Measurements from ENCODE around the gene TOMM6.
"Not testable (repeated sequence)": the region's sequence is repeated elsewhere in the genome, so short reads cannot be mapped to it uniquely, and the experiment has no call there.

The TOMM6 gene

GRCh38 chr6:41785689-41786450 lies 1.6 kb upstream of the TOMM6 start:
- no peak for DNase-seq

GRCh38 chr6:41786451-41787218 lies 859 bp upstream of the TOMM6 start:
- DNase-seq = peak; percentile 88

DNA sequence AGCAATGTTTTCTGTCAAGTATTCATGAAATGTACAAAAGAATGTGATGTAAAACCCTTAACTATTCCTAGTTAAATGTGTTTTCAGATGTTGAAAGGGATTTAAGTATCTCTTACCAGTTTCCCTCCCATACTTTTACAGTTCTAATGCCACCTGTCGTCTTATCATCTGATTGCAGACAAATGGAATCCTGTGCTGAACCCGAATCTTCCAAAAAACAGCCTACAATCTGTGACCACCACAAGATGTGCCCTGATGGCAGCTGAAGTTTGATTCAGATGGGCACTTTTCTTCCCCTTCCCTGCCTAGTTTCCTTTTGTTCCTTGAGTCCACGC lies 1.9 kb downstream of the TOMM6 start:
- DNase-seq = no peak

- DNase-seq = no peak
These were observed 2.6 kb downstream of the TOMM6 start for GRCh38 chr6:41790045-41790444.

DNA sequence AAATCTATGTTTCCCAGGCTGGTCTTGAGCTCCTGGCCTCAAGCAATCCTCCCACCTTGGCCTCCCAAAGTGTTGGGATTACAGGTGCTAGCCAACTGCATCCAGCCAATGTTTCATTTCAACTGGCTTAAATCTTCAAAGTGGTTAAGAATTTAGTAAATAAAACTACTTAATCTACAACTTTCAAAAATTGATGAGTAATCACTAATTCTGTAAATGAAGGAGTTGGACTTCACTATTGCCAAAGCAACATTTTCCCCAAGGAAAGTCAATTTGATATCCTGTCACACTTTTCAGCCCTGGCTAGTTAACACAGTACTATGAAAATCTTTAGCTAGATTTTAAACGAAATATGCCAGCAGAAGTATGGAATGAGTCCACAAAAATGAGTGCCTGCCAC lies 3.8 kb downstream of the TOMM6 start:
- DNase-seq = no peak

DNA sequence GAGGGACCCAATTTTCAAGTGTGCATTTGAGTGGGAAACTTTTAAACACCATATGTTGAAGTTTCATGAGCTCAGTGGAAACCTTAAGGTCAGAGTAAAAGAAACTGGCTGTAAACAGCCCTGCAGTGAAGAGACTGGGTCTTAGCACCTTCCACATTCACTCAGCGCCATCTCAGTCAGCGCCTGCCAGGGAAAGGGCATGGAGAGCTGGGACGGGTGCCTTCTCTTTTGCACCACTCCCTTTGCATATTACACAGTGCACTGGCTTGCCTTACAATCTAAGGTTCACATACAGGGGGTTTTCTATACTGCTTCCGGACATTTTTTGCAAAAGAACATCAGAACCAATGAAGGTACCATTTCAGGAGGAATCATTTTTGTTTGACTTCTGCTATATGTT lies 4.5 kb downstream of the TOMM6 start:
- DNase-seq = no peak

DNA sequence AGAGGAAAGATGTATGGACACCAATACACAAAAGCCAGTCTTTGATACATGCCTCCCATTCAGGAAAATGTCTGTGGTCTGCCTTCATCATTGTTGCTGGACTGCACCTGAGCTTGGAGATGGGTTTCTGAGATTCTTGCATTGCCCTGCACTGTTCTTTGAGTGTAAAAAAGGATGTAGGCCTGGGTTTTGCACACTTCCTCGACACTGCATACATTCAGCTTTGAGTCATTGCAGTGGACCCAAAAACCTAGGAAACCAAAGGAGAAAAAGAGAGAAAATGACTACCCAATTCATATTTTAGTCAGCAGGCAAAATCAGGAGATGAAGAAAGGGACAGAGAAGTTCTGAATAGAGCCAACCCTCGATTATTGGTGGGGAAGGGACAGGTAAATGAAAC lies 9.0 kb downstream of the TOMM6 start:
- DNase-seq = no peak

DNA sequence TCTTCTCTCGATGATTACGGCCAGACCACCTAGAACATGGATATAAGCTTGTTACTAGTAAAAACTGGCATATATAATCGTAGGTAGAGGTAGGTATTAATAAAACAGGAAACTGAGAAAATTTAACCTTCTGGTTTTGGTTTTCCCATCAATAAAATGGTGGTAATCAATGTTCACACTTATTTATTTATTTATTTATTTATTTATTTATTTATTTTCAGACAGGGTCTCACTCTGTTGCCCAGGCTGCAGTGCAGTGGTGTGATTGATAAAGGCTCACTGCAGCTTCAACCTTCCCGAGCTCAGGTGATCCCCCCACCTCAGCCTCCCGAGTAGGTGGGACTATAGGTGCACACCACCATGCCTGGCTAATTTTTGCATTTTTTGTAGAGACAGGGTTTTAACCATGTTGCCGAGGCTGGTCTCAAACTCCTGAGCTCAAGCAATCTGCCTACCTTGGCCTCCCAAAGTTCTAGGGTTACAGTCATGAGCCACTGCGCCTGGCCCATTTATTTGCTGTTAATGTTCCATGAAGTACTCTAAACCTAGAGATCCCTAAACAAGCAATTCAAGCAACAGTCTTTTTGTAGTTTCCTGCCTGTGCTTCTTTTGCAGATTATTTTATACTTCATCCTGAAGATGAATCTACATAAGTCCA lies 11.5 kb downstream of the TOMM6 start:
- DNase-seq = no peak

DNA sequence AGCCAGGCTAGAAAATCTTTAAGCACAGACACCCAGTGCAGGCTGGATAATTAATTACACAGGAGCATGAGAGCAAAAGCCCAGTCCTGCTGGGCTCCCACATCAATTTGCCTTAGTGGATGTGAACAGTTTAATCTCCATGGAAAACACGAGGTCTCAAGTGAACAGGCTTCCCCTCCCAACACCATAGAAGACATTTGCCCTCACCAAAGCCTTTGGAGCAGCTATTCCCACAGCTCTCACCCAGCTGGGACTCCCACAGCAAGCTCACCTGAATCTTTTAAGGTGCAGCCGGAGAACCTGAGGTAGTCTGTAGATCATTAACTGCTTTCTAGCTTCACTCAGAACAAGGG lies 12.0 kb downstream of the TOMM6 start:
- DNase-seq = no peak

DNA sequence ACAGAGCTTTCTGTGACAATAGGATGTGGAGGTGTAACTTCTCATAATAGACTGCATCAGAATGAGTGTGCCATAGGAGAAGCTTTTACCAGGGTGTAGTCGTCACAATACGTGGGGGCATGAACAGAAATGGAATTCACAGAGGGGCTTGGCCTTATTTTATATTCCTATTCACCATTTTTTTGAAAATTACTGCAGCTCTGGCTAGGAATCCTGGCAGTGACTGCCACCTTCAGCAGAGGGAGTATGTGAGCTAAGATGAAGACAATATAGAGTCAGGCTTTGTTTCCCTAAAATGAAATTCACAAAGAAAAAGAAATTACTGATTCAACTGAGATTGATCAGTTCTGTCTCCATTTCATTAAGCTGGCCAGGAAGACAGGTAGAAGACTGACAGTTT lies 13.9 kb downstream of the TOMM6 start:
- DNase-seq = no peak

DNA sequence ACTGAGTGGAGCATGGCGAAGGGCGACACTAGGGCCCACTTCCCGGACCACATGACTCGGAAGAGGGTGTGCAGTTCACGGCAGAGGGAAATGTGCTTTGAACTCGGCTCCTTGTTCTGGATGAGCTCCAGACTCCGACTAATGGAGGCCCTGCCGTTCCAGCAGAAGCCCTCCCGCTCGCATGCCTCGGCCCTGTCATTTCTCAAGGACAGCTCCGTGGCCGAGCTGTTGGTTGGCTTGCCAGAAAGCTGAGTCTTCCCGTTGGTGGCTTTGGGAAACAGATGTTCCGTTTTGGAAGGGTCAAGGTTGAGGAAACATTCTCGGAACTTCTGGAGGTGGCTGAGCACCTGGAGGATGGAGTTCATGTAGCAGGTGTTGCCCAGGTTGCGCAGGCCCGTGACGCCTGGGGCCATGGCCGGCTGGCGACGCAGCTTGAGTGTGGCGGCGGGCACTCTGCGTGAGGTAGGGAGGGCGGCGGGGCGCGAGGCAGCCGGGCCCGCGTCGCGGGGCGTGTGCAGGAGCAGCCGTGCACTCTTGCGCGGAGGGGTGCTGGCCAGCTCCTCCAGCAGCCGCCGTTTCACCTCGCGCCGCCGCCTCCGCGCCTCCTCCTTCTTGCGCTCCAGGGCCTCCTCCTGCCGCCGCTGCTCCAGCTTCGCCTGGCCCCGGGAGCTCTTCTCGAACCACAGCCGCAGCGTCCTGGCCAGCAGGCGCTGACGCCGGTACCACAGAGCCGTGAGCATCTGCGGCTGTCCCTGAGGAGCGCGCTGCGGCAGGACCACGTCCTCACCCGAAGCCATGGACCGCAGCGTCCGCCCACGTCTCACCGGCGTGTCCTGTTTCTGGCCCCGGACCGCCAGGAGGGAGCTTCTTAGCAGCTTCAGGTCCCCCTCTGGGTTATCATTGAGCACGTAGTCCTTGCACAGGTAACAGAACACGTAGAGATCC lies 18.6 kb downstream of the TOMM6 start:
- no peak for DNase-seq

DNA sequence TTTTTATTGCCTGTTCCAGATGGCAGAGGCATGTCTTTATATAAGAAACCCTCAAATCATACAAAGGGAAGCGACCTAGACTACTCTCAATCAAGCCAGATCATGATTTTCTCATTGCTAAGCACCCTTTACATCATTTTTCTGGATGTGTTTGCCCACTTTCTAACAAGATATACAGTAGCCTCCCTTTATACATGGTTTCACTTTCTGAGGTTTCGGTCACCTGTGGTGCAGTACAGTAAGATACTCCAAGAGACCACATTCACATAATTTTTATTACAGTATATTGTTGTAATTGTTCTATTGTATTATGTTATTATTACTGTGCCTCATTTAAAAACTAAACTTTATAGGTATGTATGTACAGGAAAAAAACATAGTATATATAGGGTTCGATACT lies 23.6 kb downstream of the TOMM6 start:
- no peak for DNase-seq

DNA sequence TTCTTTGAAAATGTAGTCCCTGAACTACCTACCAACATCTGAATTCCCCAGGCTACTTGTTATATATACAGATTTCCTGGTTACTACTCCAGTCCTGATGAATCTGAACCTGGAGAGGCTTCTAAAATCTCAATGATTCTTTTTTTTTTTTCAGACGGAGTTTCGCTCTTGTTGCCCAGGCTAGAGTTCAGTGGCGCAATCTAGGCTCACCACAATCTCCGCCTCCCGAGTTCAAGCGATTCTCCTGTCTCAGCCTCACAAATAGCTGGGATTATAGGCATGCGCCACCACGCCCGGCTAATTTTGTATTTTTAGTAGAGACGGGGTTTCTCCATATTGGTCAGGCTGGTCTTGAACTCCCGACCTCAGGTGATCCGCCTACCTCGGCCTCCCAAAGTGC lies 24.5 kb downstream of the TOMM6 start:
- not testable (repeated sequence) for DNase-seq

- DNase-seq = no peak
These were observed 26.0 kb downstream of the TOMM6 start for GRCh38 chr6:41813469-41813868.

DNA sequence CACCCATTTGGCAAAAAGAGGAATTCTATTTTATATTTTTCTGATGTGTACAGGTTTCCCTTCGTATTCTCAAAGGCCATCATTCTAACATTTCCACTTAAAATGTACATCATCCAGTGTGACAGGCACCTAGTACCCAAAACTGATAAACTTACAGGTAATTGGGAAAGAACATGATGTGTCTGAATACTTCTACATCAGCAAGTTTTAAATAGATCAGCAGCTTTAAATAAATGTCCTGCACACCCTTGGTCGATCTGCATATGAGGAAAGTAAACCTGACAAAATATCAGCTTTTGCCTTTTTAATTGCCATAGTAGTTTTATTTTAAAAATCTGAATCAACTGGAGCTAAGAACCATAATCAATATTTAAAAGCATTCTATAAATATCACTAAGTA lies 26.5 kb downstream of the TOMM6 start:
- no peak for DNase-seq

- no peak for DNase-seq
These were observed 27.1 kb downstream of the TOMM6 start for GRCh38 chr6:41814629-41815028.

- DNase-seq = no peak
These were observed 28.1 kb downstream of the TOMM6 start for GRCh38 chr6:41815587-41815986.

DNA sequence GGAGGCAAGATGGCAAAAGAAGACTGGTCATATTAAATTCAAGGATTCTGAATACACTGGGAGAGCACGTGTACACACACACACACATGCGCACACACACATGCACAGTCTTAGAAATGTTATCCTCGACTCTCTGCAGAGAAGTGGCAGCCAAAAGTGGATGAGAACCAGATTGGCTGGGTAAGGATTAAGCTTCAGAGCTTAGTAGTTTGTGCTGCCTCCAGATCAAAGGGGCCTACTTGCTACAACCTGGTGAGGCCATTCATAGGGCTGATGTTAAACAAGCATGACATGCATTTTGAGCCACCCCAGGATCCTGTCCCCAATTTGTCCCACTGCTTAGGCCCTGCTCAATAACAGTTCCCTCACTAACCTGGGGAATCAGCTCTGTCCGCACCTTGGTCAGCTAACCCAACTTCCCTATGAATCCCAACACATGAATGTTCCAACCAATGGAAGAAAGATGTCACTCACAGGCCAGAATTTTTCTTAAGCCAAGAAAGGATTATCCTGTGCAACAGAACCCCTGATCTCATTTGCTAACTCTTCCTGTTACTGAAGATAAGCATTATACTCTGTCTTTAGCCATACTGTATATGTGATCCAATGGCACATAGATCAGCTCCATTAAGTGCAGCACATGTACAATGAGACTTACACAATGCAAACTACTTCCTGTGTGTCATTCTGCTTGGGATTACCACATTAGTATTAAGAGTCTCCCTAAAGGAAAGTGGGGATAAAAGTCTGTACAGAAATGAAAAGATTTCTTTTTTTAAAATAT lies 31.0 kb downstream of the TOMM6 start:
- no peak for DNase-seq

DNA sequence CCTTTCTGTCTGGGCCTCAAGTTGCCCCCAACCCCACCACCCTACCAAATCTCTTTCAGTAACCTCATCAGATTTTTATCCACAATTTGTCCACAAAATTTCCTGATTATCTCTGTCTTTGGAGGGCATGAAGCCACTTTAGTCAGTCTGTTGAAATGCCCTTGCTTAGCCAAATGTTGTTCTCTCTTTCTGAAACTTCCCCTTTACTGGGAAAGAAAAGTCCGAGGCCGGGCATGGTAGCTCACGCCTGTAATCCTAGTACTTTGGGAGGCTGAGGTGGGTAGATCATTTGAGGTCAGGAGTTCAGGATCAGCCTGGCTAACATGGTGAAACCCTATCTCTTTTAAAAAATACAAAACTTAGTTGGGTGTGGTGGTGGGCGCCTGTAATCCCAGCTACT lies 33.8 kb downstream of the TOMM6 start:
- DNase-seq = no peak

- DNase-seq = no peak
These were observed 34.5 kb downstream of the TOMM6 start for GRCh38 chr6:41822021-41822420.

GRCh38 chr6:41823178-41823577 lies 35.7 kb downstream of the TOMM6 start:
- DNase-seq = no peak
